Activated naive CD8-positive, alpha-beta T cell treated with anti-CD3 and anti-CD28 coated beads, Interleukin-2, amount 50 U/mL, for 24 hours (primary cell): ENCODE measurements around the gene SHMT2.
A peak's percentile ranks its signal among the peaks of the same experiment; 100 is the strongest.

Source experiments
- ATAC-seq: fragments of 150-1000 bp; cut with Tn5 transposase; one replicate; pipeline ENCODE4 v1.10.0; 2021
- DNase-seq: peaks from one replicate; pipeline ENCODE4 v3.0.0; 2021
- H3K27ac Mint-ChIP-seq: one replicate; pipeline ENCODE4 v1.8.0; 2021; ENCODE audit warnings: mild to moderate bottlenecking, mixed read lengths
- H3K27me3 Mint-ChIP-seq: one replicate; pipeline ENCODE4 v1.8.0; 2021; ENCODE audit warnings: mixed read lengths
- H3K36me3 Mint-ChIP-seq: one replicate; pipeline ENCODE4 v1.8.0; 2021; ENCODE audit warnings: low read depth, mixed read lengths
- H3K4me1 Mint-ChIP-seq: one replicate; pipeline ENCODE4 v1.8.0; 2021; ENCODE audit warnings: mixed read lengths
- H3K4me3 Mint-ChIP-seq: one replicate; pipeline ENCODE4 v1.8.0; 2021; ENCODE audit warnings: mild to moderate bottlenecking, moderate library complexity, mixed read lengths
- H3K9me3 Mint-ChIP-seq: one replicate; pipeline ENCODE4 v1.8.0; 2021; ENCODE audit warnings: mixed read lengths

Gene SHMT2

GRCh38 chr12:57192920-57193319 lies 36.6 kb upstream of the SHMT2 start:
- no peak for ATAC-seq

DNA sequence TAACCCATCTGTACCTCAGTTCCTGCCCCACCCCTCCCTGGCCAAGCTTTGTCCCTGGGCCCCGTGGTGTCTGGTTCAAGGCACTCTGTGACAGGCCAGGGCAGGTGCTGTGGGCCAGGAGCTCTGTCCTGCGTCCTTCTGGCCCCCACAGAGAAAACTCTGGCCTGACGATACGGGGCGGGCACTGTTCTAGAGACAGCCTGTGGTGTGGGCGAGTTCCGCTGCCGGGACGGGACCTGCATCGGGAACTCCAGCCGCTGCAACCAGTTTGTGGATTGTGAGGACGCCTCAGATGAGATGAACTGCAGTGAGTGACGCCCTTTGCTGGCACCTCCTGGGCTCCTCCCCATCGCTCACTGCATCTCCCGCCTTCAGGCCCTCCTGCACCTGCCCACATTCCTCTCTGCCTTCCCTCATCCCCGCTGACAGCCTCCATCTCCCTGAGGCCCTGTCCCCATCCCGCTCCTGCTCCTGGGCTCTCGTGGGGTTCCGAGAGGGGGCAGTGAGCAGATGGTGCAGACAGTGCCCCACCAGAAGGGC lies 35.7 kb upstream of the SHMT2 start:
- Mint-ChIP-seq H3K27ac (no peak overlapping the region), H3K36me3 (no peaks in the 10 kb centered on the region), H3K4me3 (no peak overlapping the region), H3K27me3 (no peaks in the 10 kb centered on the region), H3K4me1 (no peaks in the 10 kb centered on the region), H3K9me3 (no peaks in the 10 kb centered on the region)
- DNase-seq (no peak), ATAC-seq (no peak)

More at GRCh38 chr12:57192920-57193319, 36.6 kb upstream of the SHMT2 start:
- DNase-seq, result no peak
- Mint-ChIP-seq H3K9me3 (no peaks in the 10 kb centered on the region), H3K27ac (no peak overlapping the region), H3K4me1 (no peaks in the 10 kb centered on the region), H3K36me3 (no peaks in the 10 kb centered on the region), H3K4me3 (no peak overlapping the region), H3K27me3 (no peaks in the 10 kb centered on the region)

- ATAC-seq (no peak), DNase-seq (no peak)
- no peak overlapping the region for H3K4me3 Mint-ChIP-seq
- no peaks in the 10 kb centered on the region for H3K27me3 Mint-ChIP-seq
- no peak overlapping the region for H3K27ac Mint-ChIP-seq
- H3K36me3 Mint-ChIP-seq, result no peaks in the 10 kb centered on the region
- no peaks in the 10 kb centered on the region for H3K4me1 Mint-ChIP-seq
- no peaks in the 10 kb centered on the region for H3K9me3 Mint-ChIP-seq
These were observed 35.3 kb upstream of the SHMT2 start for GRCh38 chr12:57194253-57194652.

DNA sequence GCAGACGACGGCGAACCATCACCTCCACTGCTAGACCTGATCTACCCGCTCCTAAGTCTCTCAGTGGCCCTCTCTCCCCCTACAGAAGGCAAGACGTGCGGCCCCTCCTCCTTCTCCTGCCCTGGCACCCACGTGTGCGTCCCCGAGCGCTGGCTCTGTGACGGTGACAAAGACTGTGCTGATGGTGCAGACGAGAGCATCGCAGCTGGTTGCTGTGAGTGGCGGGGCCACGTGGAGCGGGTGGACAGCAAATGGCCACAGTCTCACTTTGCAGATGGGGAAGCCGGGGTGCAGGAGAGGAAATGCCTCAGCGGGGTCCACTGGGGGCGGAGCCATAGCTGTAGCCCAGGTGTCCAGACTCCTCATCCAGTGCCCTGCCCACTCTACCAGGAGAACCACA lies 34.3 kb upstream of the SHMT2 start:
- Mint-ChIP-seq H3K4me3 (no peak overlapping the region), H3K4me1 (no peaks in the 10 kb centered on the region), H3K27ac (no peak overlapping the region), H3K27me3 (no peaks in the 10 kb centered on the region), H3K9me3 (no peaks in the 10 kb centered on the region), H3K36me3 (no peaks in the 10 kb centered on the region)
- ATAC-seq (no peak), DNase-seq (no peak)

GRCh38 chr12:57195611-57196371 lies 33.7 kb upstream of the SHMT2 start:
- H3K36me3 Mint-ChIP-seq, result no peaks in the 10 kb centered on the region
- H3K27me3 Mint-ChIP-seq, result no peaks in the 10 kb centered on the region
- no peaks in the 10 kb centered on the region for H3K9me3 Mint-ChIP-seq
- DNase-seq (no peak), ATAC-seq (peak; percentile 8)
- no peak overlapping the region for H3K4me3 Mint-ChIP-seq
- no peaks in the 10 kb centered on the region for H3K4me1 Mint-ChIP-seq
- H3K27ac Mint-ChIP-seq, result no peak overlapping the region

GRCh38 chr12:57196439-57196838 lies 33.1 kb upstream of the SHMT2 start:
- no peak for ATAC-seq
- Mint-ChIP-seq H3K4me1 (no peaks in the 10 kb centered on the region), H3K9me3 (no peaks in the 10 kb centered on the region), H3K27ac (no peak overlapping the region), H3K36me3 (no peaks in the 10 kb centered on the region), H3K27me3 (no peaks in the 10 kb centered on the region), H3K4me3 (no peak overlapping the region)
- no peak for DNase-seq

DNA sequence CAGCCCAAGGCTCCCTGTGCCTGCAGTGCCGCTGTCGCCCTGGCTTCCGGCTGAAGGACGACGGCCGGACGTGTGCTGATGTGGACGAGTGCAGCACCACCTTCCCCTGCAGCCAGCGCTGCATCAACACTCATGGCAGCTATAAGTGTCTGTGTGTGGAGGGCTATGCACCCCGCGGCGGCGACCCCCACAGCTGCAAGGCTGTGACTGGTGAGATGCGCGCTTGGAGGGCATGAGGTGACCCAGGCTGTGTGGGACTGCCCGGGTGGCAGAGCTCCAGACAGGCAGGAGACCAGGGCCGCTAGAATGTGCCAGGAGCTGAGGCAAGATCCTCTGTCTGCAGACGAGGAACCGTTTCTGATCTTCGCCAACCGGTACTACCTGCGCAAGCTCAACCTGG lies 32.6 kb upstream of the SHMT2 start:
- Mint-ChIP-seq H3K27ac (no peak overlapping the region), H3K4me3 (no peak overlapping the region), H3K36me3 (no peaks in the 10 kb centered on the region), H3K27me3 (no peaks in the 10 kb centered on the region), H3K9me3 (no peaks in the 10 kb centered on the region), H3K4me1 (no peaks in the 10 kb centered on the region)
- ATAC-seq (no peak), DNase-seq (no peak)

DNA sequence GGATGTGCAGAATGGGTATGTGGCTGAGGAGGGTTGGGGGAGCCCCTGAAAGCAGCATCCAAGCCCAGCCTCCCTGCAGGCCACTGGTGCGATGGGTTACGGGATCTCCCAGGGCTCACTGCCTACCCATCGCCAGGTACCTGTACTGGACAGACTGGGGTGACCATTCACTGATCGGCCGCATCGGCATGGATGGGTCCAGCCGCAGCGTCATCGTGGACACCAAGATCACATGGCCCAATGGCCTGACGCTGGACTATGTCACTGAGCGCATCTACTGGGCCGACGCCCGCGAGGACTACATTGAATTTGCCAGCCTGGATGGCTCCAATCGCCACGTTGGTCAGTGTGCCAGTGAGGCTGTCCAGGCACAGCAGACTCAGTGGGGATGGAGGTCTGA lies 31.2 kb upstream of the SHMT2 start:
- H3K4me3 Mint-ChIP-seq, result no peak overlapping the region
- no peak overlapping the region for H3K27ac Mint-ChIP-seq
- no peaks in the 10 kb centered on the region for H3K36me3 Mint-ChIP-seq
- DNase-seq (no peak), ATAC-seq (no peak)
- no peaks in the 10 kb centered on the region for H3K4me1 Mint-ChIP-seq
- H3K27me3 Mint-ChIP-seq, result no peaks in the 10 kb centered on the region
- no peaks in the 10 kb centered on the region for H3K9me3 Mint-ChIP-seq

DNA sequence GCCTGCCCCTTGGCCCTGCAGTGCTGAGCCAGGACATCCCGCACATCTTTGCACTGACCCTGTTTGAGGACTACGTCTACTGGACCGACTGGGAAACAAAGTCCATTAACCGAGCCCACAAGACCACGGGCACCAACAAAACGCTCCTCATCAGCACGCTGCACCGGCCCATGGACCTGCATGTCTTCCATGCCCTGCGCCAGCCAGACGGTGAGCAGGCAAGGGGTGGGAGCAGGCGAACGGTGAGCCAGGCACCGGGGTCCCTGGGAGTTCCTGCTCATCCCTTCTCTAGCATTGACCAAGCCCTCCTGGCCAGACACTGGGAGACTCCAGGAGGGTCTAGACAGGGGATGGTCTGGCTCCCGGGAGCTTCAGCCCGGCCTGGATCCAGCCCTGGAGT lies 30.3 kb upstream of the SHMT2 start:
- Mint-ChIP-seq H3K27me3 (no peaks in the 10 kb centered on the region), H3K36me3 (no peaks in the 10 kb centered on the region), H3K9me3 (no peaks in the 10 kb centered on the region), H3K4me1 (no peaks in the 10 kb centered on the region), H3K4me3 (no peak overlapping the region), H3K27ac (no peak overlapping the region)
- ATAC-seq, result no peak
- no peak for DNase-seq

- H3K27me3 Mint-ChIP-seq, result no peaks in the 10 kb centered on the region
- DNase-seq, result no peak
- H3K4me3 Mint-ChIP-seq, result no peak overlapping the region
- H3K9me3 Mint-ChIP-seq, result no peaks in the 10 kb centered on the region
- H3K27ac Mint-ChIP-seq, result no peak overlapping the region
- no peaks in the 10 kb centered on the region for H3K36me3 Mint-ChIP-seq
- no peaks in the 10 kb centered on the region for H3K4me1 Mint-ChIP-seq
- ATAC-seq, result no peak
These were observed 29.0 kb upstream of the SHMT2 start for GRCh38 chr12:57200497-57200896.

DNA sequence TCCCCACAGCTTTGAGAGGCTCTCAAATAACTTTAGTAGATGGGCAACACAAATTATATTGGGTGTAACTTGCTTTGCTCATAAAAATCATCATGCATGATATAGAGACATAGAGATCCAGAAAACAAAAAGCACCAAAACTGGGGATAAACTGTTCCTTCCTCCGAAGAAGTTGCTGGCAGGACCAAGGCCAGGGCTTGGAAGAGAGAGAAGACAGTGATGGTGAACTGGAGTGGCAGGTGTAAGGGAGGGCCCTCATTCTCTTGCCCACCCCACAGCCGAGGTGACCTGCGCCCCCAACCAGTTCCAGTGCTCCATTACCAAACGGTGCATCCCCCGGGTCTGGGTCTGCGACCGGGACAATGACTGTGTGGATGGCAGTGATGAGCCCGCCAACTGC lies 28.3 kb upstream of the SHMT2 start:
- Mint-ChIP-seq H3K36me3 (no peaks in the 10 kb centered on the region), H3K4me3 (no peak overlapping the region), H3K4me1 (no peaks in the 10 kb centered on the region), H3K9me3 (no peaks in the 10 kb centered on the region), H3K27ac (no peak overlapping the region), H3K27me3 (no peaks in the 10 kb centered on the region)
- ATAC-seq (no peak), DNase-seq (no peak)

DNA sequence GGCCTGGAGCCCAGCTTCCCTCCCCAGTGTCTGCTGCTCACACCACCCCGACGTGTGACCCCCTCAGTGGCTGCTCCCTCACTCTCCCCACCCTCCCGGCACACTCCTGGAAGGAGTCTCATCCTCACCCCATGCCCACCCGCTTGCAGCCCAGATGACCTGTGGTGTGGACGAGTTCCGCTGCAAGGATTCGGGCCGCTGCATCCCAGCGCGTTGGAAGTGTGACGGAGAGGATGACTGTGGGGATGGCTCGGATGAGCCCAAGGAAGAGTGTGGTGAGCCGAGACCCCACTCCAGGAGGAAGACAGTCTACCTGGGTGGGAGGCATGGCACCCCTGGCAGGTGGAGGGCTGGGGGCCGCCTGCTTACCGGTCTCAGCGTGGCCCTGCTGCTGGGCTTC lies 27.9 kb upstream of the SHMT2 start:
- Mint-ChIP-seq H3K36me3 (no peaks in the 10 kb centered on the region), H3K9me3 (no peaks in the 10 kb centered on the region), H3K27me3 (no peaks in the 10 kb centered on the region), H3K4me1 (no peaks in the 10 kb centered on the region), H3K27ac (no peak overlapping the region), H3K4me3 (no peak overlapping the region)
- ATAC-seq (no peak), DNase-seq (no peak)

DNA sequence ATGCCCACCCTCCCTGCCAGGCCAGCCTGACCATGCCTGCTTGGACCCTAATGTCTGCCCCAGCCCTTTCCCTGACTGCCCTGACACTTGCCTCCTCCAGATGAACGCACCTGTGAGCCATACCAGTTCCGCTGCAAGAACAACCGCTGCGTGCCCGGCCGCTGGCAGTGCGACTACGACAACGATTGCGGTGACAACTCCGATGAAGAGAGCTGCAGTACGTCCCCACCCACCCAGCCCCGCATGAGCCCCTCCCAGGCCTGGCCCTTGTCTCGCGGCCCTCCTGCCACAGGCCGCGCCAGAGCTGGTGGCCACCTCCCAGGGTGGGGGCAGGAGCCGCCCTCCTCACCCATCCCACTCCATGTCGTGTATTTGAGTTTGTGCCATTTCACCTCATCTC lies 27.2 kb upstream of the SHMT2 start:
- no peaks in the 10 kb centered on the region for H3K9me3 Mint-ChIP-seq
- H3K27me3 Mint-ChIP-seq, result no peaks in the 10 kb centered on the region
- DNase-seq, result no peak
- H3K36me3 Mint-ChIP-seq, result no peaks in the 10 kb centered on the region
- H3K4me1 Mint-ChIP-seq, result no peaks in the 10 kb centered on the region
- no peak overlapping the region for H3K27ac Mint-ChIP-seq
- no peak overlapping the region for H3K4me3 Mint-ChIP-seq
- ATAC-seq, result no peak

DNA sequence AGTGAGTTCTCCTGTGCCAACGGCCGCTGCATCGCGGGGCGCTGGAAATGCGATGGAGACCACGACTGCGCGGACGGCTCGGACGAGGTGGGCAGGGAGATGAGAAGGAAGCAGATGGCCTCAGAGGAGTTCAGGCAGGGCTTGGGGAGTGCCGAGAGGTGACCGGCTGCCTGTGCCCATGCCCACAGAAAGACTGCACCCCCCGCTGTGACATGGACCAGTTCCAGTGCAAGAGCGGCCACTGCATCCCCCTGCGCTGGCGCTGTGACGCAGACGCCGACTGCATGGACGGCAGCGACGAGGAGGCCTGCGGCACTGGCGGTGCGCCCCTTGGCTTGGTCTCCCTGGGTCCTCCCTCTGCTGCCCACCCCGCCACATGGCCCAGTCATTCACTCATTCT lies 26.3 kb upstream of the SHMT2 start:
- no peaks in the 10 kb centered on the region for H3K27me3 Mint-ChIP-seq
- no peak overlapping the region for H3K27ac Mint-ChIP-seq
- H3K4me3 Mint-ChIP-seq, result no peak overlapping the region
- ATAC-seq (no peak), DNase-seq (no peak)
- no peaks in the 10 kb centered on the region for H3K4me1 Mint-ChIP-seq
- H3K9me3 Mint-ChIP-seq, result no peaks in the 10 kb centered on the region
- H3K36me3 Mint-ChIP-seq, result no peaks in the 10 kb centered on the region

GRCh38 chr12:57203791-57204190 lies 25.7 kb upstream of the SHMT2 start:
- no peak for DNase-seq

GRCh38 chr12:57204454-57204853 lies 25.1 kb upstream of the SHMT2 start:
- H3K27me3 Mint-ChIP-seq, result no peaks in the 10 kb centered on the region
- no peak overlapping the region for H3K27ac Mint-ChIP-seq
- no peaks in the 10 kb centered on the region for H3K36me3 Mint-ChIP-seq
- H3K4me3 Mint-ChIP-seq, result no peak overlapping the region
- H3K4me1 Mint-ChIP-seq, result no peaks in the 10 kb centered on the region
- no peak for DNase-seq
- no peak for ATAC-seq
- H3K9me3 Mint-ChIP-seq, result no peaks in the 10 kb centered on the region

More at GRCh38 chr12:57203791-57204190, 25.7 kb upstream of the SHMT2 start:
- Mint-ChIP-seq H3K9me3 (no peaks in the 10 kb centered on the region), H3K27me3 (no peaks in the 10 kb centered on the region), H3K36me3 (no peaks in the 10 kb centered on the region), H3K4me3 (no peak overlapping the region), H3K27ac (no peak overlapping the region), H3K4me1 (no peaks in the 10 kb centered on the region)
- no peak for ATAC-seq
